Measurements from ENCODE around the gene SMARCAD1. TPM values are rescaled to one million over a fixed set of nuclear protein-coding genes. Genes with fewer than 3 reads are reported as not detected.

Gene SMARCAD1
- total RNA-seq, 1 experiment from 2014 or later, result 57.1 TPM

- Histone ChIP-seq H4K5ac (ENCODE audit: insufficient read length, low read depth, low read length) (no peak overlapping the region), H3K79me2 (ENCODE audit: insufficient read depth, low read length) (no peaks in the 10 kb centered on the region), H3K23ac (ENCODE audit: insufficient read length, low read depth, low read length) (no peak overlapping the region), H3K27me3 (ENCODE audit: insufficient read depth, low read length) (no peaks in the 10 kb centered on the region), H3T11ph (ENCODE audit: low read length) (no peak overlapping the region), H4K91ac (ENCODE audit: insufficient read length, low read depth, low read length) (no peak overlapping the region), H2BK5ac (ENCODE audit: insufficient read length, low read length) (no peak overlapping the region), H2BK15ac (ENCODE audit: low read depth, low read length) (no peak overlapping the region), H2BK12ac (ENCODE audit: insufficient read length, low read depth, low read length) (no peak overlapping the region), H3K9me3 (ENCODE audit: control insufficient read depth, low read depth, low read length) (no peaks in the 10 kb centered on the region), H3K23me2 (ENCODE audit: insufficient read length, low read depth, low read length, poor library complexity, severe bottlenecking) (no peaks in the 10 kb centered on the region), H3K4ac (ENCODE audit: low read depth, low read length) (no peak overlapping the region), H2BK120ac (ENCODE audit: low read depth, low read length, poor library complexity, severe bottlenecking) (no peak overlapping the region), H2BK20ac (ENCODE audit: low read depth, low read length, poor library complexity, severe bottlenecking) (no peak overlapping the region), H3K79me1 (ENCODE audit: insufficient read depth, low read depth, low read length, poor library complexity, severe bottlenecking) (no peaks in the 10 kb centered on the region), H4K20me1 (ENCODE audit: control insufficient read depth, insufficient read depth, insufficient read length) (no peaks in the 10 kb centered on the region), H3K27ac (ENCODE audit: insufficient read length, low read depth, low read length) (no peak overlapping the region), H3K4me1 (ENCODE audit: insufficient read depth, low read length) (no peaks in the 10 kb centered on the region), H3K56ac (ENCODE audit: insufficient read length, low read depth, low read length) (no peak overlapping the region), H3K9ac (ENCODE audit: extremely low read depth, insufficient read length, low read length) (no peak overlapping the region), H4K8ac (replicated peaks; ENCODE audit: insufficient read length, low read depth, low read length) (no peak overlapping the region), H3K14ac (ENCODE audit: insufficient read depth, low read length) (no peak overlapping the region), H2AFZ (ENCODE audit: low read length) (no peak overlapping the region), H3K18ac (ENCODE audit: insufficient read length, low read depth, low read length) (no peak overlapping the region), H2AK5ac (ENCODE audit: insufficient read length, low read length) (no peak overlapping the region), H3K4me2 (ENCODE audit: insufficient read depth, insufficient read length, low read length) (no peak overlapping the region)
- H3K4me1 Mint-ChIP-seq, result peaks cover 5 to 20% of the 10 kb centered on the region in 2 experiments
- H3K27me3 Mint-ChIP-seq (ENCODE audit: low read depth), result no peaks in the 10 kb centered on the region
- no peaks in the 10 kb centered on the region for H3K36me3 Mint-ChIP-seq (ENCODE audit: insufficient read depth in 1 of 3, low read depth in 3 of 3)
- no peak overlapping the region for H3K4me3 Mint-ChIP-seq
- no peak for DNase-seq
- H3K9me3 Mint-ChIP-seq, result no peaks in the 10 kb centered on the region
- no peak overlapping the region for H3K27ac Mint-ChIP-seq
- WGBS (ENCODE audit: extremely low coverage, insufficient read length, low lambda C conversion rate), result no CpG with 5 or more reads among the region's 2 CpGs
- no peak for TF ChIP-seq CTCF (conservative IDR thresholded peaks at IDR 0.05)
Measured at GRCh38 chr4:94334476-94334875, 126.8 kb downstream of the SMARCAD1 start.
